Activated naive CD8-positive, alpha-beta T cell (primary cell): ENCODE results near the gene B3GALT6.

Source experiments
- H3K27ac Mint-ChIP-seq: one replicate; pipeline ENCODE4 v1.8.0; 2021; ENCODE audit warnings: mixed read lengths
- H3K27me3 Mint-ChIP-seq: one replicate; pipeline ENCODE4 v1.8.0; 2021; ENCODE audit warnings: mixed read lengths
- H3K36me3 Mint-ChIP-seq: one replicate; pipeline ENCODE4 v1.8.0; 2021; ENCODE audit warnings: mixed read lengths
- H3K4me1 Mint-ChIP-seq: one replicate; pipeline ENCODE4 v1.8.0; 2021; ENCODE audit warnings: low read depth, mixed read lengths
- H3K4me3 Mint-ChIP-seq: one replicate; pipeline ENCODE4 v1.8.0; 2021; ENCODE audit warnings: mild to moderate bottlenecking, mixed read lengths
- H3K9me3 Mint-ChIP-seq: one replicate; pipeline ENCODE4 v1.8.0; 2021; ENCODE audit warnings: low read depth, mixed read lengths

B3GALT6 gene

DNA sequence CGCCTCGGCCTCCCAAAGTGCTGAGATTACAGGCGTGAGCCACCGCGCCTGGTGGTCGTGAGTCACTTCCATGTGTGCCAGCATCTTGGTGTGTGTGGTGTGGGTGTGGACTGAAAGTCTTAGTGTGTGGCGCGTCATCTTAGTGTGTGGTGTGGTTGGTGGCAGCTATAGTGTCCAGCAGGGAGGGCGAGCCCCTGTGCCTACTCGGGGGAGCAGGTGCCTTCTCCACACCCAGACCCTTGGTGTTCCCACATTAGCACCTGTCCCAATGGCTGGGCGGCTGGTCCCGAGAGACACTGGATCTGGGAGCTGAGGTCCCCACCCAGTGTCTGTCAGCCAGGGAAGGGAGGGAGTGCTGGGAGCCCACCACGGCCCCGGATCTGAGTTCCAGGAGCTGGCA, 51.0 kb downstream of the B3GALT6 start:
- Mint-ChIP-seq H3K36me3 (no peaks in the 10 kb centered on the region), H3K4me1 (no peaks in the 10 kb centered on the region), H3K9me3 (no peaks in the 10 kb centered on the region), H3K4me3 (no peak overlapping the region), H3K27me3 (no peaks in the 10 kb centered on the region), H3K27ac (no peak overlapping the region)

DNA sequence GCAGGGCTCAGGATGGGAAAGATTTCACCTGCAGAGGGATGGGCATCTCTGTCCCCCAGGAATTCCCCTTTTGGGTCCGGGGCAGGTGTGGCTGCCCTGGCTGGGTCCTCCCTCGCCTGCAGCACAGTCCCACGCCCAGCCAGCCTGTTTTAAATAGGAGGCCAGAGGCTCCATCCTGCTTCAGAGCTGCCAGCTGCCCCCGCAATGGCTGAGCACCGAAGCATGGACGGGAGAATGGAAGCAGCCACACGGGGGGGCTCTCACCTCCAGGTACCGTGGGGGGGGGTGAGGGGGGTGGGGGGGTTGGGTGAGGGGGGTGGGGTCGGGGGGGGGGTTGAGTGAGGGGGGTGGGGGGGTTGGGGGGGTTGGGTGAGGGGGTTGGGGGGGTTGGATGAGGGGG, 51.8 kb downstream of the B3GALT6 start:
- Mint-ChIP-seq H3K4me3 (no peak overlapping the region), H3K36me3 (no peaks in the 10 kb centered on the region), H3K4me1 (no peaks in the 10 kb centered on the region), H3K27ac (no peak overlapping the region), H3K9me3 (no peaks in the 10 kb centered on the region), H3K27me3 (no peaks in the 10 kb centered on the region)
